Activated CD4-positive, alpha-beta T cell treated with anti-CD3 and anti-CD28 coated beads for 48 hours (primary cell): ENCODE measurements around the gene C11orf71.

Experiments used
- DNase-seq: peaks from one replicate; pipeline ENCODE4 v3.0.0-alpha.2; 2020

Gene C11orf71

DNA sequence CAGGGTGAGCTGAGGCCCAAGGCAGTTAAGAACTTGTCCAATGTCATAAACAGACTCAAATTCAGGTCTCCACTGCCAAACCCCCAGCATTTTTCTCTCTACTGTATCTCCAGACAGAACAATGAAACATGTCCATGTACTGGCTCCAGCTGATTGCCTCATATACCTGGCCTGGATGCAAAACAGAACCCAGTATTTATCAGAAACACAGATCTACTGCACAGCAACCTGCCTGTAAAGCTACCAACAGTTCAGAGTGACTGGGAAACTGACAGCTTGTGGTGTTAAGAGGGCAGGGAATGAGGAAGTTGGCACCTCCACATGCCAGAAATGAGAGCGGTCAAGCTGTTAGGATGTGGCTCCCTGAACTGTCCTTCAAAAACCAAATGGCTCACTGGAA lies 41.6 kb downstream of the C11orf71 start:
- DNase-seq, result no peak

DNA sequence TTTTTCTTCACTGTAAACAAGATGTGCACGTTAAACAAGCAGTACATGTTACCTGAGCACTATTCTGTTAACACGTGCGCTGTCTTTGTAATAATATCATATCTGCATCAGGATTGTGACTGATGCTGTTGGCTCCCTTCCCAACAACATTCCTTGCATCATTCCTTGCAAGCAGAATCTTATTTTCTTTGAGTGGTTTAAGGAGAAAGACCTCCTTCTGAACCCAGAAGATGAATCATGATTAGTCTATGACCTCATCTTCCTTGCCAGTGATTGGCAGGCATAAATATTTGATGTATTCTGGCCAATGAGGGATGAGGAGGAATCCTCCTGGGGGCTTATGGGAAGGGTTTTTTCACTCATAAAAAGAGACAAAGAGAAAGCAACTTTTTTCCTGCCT lies 46.2 kb downstream of the C11orf71 start:
- DNase-seq, result no peak

DNA sequence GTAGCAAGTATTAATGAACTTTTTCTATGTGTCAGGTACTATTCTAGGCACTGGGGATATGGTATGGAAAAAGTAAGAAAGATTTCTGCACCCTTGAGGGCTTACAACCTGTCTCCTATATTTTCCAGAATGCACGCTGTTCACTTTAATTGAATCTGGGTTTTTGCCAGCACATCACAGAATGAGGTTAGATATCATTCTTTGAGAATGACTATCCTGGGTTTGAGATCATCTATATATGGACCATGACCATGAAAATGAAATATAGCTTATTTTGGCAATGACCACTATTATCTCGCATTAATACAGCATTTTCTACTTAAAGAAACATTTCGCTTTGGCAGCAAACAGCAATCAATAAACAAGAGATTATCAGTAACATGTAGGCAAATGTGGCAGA lies 46.9 kb downstream of the C11orf71 start:
- no peak for DNase-seq

DNA sequence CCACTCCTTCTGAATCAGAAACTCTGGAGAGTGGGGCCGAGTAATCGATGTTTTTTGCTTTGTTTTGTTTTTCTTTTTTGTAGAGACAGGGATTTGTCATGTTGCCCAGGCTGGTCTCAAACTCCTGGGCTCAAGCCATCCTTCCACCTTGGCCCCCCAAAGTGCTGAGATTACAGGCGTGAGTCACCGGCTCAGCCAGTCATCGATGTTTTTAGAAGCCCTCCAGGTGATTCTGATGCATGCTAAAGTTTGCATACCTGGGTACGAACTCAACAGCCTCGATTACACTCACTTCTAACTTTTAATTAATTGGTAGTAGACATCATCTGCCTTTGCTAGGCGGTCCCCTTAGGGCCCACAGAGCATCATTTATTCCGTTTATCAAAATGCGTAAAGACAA lies 50.3 kb downstream of the C11orf71 start:
- DNase-seq, result no peak
